Measurements from ENCODE around the gene ATG4C.
"Not testable (repeated sequence)": the region's sequence is repeated elsewhere in the genome, so short reads cannot be mapped to it uniquely, and the experiment has no call there.

ATG4C gene

DNA sequence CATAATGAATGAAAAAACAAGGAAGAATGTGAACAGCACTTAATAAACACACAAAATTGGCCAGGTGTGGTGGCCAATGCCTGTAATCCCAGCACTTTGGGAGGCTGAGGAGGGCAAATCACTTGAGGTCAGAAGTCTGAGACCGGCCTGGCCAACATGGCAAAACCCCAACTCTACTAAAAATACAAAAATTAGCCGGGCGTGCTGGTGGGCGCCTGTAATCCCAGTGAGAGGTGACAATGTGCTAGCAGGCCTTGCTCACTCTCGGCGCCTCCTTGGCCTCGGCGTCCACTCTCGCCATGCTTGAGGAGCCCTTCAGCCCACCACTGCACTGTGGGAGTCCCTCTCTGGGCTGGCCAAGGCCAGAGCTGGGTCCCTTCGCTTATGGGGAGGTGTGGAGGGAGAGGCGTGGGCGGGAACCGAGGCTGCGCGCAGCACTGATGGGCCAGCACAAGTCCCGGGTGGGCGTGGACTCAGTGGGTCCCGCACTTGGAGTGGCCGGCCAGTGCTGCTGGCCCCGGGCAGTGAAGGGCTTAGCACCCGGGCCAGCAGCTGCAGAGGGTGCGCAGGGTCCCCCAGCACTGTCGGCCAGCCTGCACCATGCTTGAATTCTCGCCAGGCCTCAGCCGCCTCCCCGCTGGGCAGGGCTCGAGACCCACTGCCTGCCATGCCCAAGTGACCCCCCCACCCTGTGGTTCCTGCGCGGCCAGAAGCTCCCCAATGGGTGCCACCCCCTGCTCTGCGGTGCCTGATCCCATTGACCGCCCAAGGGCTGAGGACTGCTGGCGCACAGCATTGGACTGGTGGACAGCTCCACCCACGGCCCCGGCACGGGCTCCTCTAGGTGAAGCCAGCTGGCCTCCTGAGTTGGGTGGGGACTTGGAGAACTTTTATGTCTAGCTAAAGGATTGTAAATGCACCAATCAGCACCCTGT lies 30.6 kb upstream of the ATG4C start:
- TF ChIP-seq, protein P1, sequence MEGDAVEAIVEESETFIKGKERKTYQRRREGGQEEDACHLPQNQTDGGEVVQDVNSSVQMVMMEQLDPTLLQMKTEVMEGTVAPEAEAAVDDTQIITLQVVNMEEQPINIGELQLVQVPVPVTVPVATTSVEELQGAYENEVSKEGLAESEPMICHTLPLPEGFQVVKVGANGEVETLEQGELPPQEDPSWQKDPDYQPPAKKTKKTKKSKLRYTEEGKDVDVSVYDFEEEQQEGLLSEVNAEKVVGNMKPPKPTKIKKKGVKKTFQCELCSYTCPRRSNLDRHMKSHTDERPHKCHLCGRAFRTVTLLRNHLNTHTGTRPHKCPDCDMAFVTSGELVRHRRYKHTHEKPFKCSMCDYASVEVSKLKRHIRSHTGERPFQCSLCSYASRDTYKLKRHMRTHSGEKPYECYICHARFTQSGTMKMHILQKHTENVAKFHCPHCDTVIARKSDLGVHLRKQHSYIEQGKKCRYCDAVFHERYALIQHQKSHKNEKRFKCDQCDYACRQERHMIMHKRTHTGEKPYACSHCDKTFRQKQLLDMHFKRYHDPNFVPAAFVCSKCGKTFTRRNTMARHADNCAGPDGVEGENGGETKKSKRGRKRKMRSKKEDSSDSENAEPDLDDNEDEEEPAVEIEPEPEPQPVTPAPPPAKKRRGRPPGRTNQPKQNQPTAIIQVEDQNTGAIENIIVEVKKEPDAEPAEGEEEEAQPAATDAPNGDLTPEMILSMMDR (IDR thresholded peaks at IDR 0.05; ENCODE audit: control insufficient read depth, extremely low read depth, insufficient read depth), result no peak
- no peak for DNase-seq (ENCODE audit: low read depth)
- H3K4me3 ChIP-seq (ENCODE audit: low read depth, low read length), result no peak overlapping the region

DNA sequence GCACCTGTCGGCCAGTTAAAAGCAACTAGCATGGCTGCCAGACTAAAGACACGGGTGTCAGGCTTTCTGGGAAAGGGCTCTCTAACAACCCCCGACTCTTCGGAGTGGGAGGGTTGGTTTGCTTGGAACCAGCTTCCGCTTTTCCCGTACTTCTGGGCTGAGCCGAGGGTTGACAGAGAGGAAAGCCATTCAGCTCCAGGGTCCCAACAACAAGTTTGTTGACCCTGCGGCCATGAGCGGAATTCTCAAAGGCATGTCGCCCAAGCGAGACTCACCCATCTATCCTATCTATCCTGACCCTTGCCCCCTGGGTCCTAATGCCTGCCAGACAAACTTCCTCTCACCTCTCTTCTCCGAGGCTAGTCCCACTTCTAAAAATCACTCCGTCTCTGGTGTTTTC lies 29.0 kb upstream of the ATG4C start:
- not testable (repeated sequence) for H3K4me3 ChIP-seq (ENCODE audit: low read depth, low read length); DNase-seq (ENCODE audit: low read depth)

DNA sequence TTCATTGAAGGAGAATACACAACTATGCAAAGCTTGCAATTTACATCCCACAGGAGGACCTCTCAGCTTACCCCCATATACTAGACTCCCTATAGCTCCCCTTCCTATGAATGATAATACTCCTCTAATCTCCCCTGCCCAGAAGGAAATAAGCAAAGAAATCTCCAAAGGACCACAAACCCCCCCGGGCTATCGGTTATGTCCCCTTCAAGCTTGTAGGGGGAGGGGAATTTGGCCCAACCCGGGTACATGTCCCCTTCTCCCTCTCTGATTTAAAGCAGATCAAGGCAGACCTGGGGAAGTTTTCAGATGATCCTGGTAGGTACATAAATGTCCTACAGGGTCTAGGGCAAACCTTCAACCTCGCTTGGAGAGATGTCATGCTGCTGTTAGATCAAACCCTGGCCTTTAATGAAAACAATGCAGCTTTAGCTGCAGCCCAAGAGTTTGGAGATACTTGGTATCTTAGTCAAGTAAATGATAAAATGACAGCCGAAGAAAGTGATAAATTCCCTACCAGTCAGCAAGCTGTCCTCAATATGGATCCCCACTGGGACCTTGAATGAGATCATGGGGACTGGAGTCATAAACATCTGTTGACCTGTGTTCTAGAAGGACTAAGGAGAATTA lies 27.6 kb upstream of the ATG4C start:
- H3K4me3 ChIP-seq (ENCODE audit: low read depth, low read length); DNase-seq (ENCODE audit: low read depth): not testable (repeated sequence)

DNA sequence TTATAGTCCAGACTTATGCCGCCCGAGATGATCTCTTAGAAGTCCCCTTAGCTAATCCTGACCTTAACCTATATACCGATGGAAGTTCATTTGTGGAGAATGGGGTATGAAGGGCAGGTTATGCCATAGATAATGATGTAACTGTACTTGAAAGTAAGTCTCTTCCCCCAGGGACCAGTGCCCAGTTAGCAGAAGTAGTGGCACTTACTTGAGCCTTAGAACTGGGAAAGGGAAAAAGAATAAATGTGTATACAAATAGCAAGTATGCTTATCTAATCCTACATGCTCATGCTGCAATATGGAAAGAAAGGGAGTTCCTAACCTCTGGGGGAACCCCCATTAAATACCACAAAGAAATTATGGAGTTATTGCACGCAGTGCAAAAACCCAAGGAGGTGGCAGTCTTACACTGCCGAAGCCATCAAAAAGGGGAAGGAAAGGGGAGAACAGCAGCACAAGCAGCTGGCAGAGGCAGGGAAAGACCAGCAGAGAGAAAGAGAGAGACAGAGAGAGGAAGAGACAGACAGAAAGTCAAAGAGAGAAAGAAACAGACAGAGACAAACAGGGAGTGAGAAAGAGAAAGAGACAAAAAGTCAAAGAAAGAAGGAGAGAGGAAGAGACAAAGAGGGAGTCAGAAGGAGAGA lies 24.6 kb upstream of the ATG4C start:
- not testable (repeated sequence) for H3K4me3 ChIP-seq (ENCODE audit: low read depth, low read length); DNase-seq (ENCODE audit: low read depth)

DNA sequence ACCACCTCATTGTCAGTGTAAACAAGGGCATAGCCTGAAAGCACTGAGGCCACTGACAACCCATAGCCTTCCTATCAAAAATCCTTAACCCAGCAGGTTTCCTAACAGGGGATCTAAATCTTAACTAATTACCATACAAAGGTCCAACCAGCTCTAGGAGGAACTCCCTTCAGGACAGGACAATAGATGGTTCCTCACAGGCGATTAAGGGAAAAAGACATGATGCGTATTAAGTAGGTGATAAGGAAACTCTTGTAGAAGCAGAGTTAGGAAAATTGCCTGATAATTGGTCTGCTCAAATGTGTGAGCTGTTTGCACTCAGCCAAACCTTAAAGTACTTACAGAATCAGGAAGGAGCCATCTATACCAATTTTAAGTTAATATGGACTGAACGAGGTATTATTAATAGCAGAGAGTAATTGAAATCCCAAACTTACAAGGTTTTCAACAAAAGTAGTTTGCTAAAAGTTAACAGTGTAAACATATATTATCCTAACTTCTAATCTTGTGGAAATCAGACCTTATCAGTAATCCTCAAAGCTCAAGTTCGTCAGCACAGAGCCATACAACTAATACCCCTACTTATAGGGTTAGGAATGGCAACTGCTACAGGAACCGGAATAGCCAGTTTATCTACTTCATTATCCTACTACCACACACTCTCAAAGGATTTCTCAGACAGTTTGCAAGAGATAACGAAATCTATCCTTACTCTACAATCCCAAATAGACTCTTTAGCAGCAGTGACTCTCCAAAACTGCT lies 23.7 kb upstream of the ATG4C start:
- not testable (repeated sequence) for H3K4me3 ChIP-seq (ENCODE audit: low read depth, low read length); DNase-seq (ENCODE audit: low read depth)

DNA sequence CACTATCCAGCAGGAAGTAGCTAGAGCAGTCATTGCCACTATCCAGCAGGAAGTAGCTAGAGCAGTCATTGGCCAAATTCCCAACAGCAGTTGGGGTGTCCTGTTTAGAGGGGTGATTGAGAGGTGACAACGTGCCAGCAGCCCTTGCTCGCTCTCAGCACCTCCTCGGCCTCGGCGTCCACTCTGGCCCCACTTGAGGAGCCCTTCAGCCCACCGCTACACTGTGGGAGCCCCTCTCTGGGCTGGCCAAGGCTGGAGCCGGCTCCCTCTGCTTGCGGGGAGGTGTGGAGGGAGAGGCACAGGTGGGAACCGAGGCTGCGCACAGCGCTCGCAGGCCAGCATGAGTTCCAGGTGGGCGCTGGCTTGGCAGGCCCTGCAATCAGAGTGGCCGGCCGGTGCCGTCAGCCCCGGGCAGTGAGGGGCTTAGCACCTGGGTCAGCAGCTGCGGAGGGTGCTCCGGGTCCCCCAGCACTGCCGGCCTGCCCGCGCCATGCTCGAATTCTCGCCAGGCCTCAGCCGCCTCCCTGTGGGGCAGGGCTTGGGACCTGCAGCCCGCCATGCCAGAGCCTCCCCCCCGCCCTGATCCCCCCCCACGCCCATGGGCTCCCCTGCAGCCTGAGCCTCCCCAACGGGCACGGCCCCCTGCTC lies 22.6 kb upstream of the ATG4C start:
- DNase-seq (ENCODE audit: low read depth), result not testable (repeated sequence)

DNA sequence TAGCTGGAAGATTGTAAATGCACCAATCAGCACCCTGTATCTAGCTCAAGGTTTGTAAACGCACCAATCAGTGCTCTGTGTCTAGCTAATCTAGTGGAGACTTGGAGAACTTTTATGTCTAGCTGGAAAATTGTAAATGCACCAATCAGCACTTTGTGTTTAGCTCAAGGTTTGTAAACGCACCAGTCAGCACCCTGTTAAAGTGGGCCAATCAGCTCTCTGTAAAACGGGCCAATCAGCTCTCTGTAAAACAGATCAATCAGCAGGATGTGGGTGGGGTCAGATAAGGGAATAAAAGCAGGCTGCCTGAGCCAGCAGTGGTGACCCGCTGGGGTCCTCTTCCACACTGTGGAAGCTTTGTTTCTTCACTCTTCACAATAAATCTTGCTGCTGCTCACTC lies 21.9 kb upstream of the ATG4C start:
- not testable (repeated sequence) for DNase-seq (ENCODE audit: low read depth); H3K4me3 ChIP-seq (ENCODE audit: low read depth, low read length)

More for the DNA sequence above, 22.6 kb upstream of the ATG4C start:
- not testable (repeated sequence) for H3K4me3 ChIP-seq (ENCODE audit: low read depth, low read length)

DNA sequence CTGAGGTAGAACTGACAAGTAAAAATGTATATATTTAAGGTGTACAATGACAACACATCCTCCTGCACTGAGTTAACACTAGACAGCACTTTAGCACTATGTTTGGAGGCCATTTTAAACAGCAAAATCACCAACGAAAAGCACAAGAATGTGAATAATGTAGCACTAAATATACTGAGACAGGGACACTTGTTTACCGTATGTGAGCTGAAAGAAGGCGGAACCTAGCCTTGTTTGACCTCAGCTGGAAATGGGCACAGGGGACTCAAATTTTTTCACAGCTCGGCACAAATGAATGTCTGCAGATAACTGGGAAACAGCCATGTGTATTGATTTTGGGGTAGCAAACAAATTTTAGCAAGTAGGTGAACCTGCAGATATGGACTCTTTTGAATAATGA lies 18.0 kb upstream of the ATG4C start:
- TF ChIP-seq, protein P1 (IDR thresholded peaks at IDR 0.05; ENCODE audit: control insufficient read depth, extremely low read depth, insufficient read depth), result no peak
- no peak for DNase-seq (ENCODE audit: low read depth)
- no peak overlapping the region for H3K4me3 ChIP-seq (ENCODE audit: low read depth, low read length)

DNA sequence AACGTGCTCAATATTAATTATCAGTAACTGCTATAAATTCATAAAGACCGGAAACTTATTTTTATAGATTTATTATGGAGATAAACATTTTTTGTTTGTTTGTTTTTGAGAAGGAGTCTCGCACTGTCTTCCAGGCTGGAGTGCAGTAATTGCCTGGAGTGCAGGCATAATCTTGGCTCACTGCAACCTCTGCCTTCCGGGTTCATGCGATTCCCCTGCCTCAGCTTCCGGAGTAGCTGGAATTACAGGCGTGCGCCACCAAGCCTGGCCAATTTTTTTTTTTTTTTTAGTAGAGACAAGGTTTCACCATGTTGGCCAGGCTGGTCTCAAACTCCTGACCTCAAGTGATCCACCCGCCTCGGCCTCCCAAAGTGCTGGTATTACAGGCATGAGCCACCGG lies 15.4 kb upstream of the ATG4C start:
- peak; percentile 57 for DNase-seq (ENCODE audit: low read depth)
- not testable (repeated sequence) for H3K4me3 ChIP-seq (ENCODE audit: low read depth, low read length)

DNA sequence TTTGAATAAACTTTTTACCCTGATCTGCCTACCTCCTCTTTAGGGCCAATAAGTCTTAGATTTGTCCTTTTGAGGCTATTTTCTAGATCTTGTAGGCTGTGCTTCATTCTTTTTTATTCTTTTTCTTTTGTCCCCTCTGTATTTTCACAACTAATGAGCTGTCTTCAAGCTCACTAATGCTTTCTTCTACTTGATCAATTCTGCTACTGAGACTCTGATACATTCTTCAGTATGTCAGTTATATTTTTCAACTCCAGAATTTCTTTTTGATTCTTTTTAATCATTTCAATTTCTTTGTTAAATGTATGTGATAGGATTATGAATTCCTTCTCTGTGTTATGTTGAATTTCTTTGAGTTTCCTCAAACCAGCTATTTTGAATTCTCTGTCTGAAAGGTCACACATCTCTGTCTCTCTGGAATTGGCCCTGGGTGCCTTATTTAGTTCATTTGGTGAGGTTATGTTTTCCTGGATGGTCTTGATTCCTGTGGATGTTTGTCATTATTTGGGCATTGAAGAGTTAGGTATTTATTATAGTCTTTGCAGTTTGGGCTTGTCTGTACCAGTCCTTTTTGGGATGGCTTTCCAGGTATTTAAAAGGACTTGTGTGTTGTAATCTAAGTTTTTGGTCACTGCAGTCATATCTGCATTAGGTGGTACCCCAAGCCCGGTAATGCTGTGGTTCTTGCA lies 11.2 kb upstream of the ATG4C start:
- DNase-seq (ENCODE audit: low read depth), result no peak
- TF ChIP-seq, protein P1 (IDR thresholded peaks at IDR 0.05; ENCODE audit: control insufficient read depth, extremely low read depth, insufficient read depth), result no peak
- H3K4me3 ChIP-seq (ENCODE audit: low read depth, low read length), result no peak overlapping the region

Data from LNCaP clone FGC (cell line).